Heart left ventricle (tissue), 13 donors: ENCODE measurements around the gene S1PR3.

ENCODE experiments used
- POLR2A ChIP-seq, 2 donors: fragments of 450-650 bp; IDR thresholded peaks; one replicate each; pipeline ENCODE4 v1.6.1; 2017; ENCODE audit warnings: antibody characterized with exemption in 2 of 2, mild to moderate bottlenecking in 2 of 2, moderate library complexity in 2 of 2
- TF ChIP-seq, protein P1 (sequence below), 12 donors: fragments of 200-600 bp; sonication (generic) in 4 of 12; IDR thresholded peaks; one replicate each; pipeline versions ENCODE4 v1.5.0 to v1.8.0; 2018 to 2022; ENCODE audit warnings: antibody characterized with exemption in 12 of 12, mild to moderate bottlenecking in 5 of 12
- donor health status: ischemic (EF 13 %, LVEDD 7.1; RV severe dilation, severe dysfunction).
- donor health status: DM: no; HTN: yes; CAD: no.
- donor health status: DM: no; HTN: no; CAD: no.
- donor health status: ischemic (EF 25% LVEDD 6.9; RV normal size, moderate dysfunction).
- donor health status: ischemic (EF 25% LVEDD 5.7; RV mildly dilated, moderate dysfunction).
- donor health status: ischemic (EF 35%, LVEDD 5.7; RV mildly dilated, moderate dysfunction).
- donor health status: nonischemic (EF 11% LVEDD 7.7; RV severe dilation, severe dysfunction).
- donor health status: DM: yes; HTN: yes; CAD: no.
- donor health status: PGD.
- donor health status: ischemic (EF 29% LVEDD 5.4; RV normal size, mild dysfunction).
- donor health status: nonischemic (EF 23%, LVEDD 6.1; RV moderate dilation, normal function).

DNA sequence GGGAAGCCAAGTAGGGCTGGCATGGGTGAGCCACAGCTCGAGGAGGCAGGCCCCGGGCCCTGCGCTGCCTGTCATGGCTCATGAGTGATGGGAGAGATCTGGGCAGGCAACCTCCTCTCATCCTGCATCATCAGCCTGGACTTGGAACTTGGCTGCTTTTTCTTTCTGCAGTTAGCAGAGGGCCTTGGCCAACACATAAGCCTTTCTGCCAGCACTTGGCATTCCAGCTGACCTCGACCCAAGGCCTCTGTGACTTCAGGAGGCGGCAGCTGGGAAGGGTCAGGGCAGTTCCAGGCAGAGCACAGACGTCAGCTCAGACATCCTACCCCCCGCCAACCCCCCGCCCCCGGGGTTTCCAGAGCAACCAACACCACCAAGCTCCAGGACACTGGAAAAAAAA lies 7.6 kb downstream of the S1PR3 start:
- TF ChIP-seq, protein P1, sequence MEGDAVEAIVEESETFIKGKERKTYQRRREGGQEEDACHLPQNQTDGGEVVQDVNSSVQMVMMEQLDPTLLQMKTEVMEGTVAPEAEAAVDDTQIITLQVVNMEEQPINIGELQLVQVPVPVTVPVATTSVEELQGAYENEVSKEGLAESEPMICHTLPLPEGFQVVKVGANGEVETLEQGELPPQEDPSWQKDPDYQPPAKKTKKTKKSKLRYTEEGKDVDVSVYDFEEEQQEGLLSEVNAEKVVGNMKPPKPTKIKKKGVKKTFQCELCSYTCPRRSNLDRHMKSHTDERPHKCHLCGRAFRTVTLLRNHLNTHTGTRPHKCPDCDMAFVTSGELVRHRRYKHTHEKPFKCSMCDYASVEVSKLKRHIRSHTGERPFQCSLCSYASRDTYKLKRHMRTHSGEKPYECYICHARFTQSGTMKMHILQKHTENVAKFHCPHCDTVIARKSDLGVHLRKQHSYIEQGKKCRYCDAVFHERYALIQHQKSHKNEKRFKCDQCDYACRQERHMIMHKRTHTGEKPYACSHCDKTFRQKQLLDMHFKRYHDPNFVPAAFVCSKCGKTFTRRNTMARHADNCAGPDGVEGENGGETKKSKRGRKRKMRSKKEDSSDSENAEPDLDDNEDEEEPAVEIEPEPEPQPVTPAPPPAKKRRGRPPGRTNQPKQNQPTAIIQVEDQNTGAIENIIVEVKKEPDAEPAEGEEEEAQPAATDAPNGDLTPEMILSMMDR (IDR thresholded peaks at IDR 0.05) = no peak
- TF ChIP-seq POLR2A (IDR thresholded peaks at IDR 0.05) = no peak
